BE2C (cell line): ENCODE measurements around the gene CPNE4.

Source experiments
- DNase-seq: peaks from one replicate; pipeline ENCODE4 v3.0.0-alpha.2; 2020
- H3K27me3 ChIP-seq: fragments of 250-450 bp; sonication (Bioruptor Pico); 2 replicates; pipeline ENCODE4 v1.5.1; 2020; ENCODE audit warnings: mild to moderate bottlenecking
- H3K36me3 ChIP-seq: fragments of 250-450 bp; sonication (Bioruptor Pico); 2 replicates; pipeline ENCODE4 v1.5.1; 2020; ENCODE audit warnings: mild to moderate bottlenecking
- H3K4me1 ChIP-seq: fragments of 250-450 bp; sonication (Bioruptor Pico); 2 replicates; pipeline ENCODE4 v1.5.1; 2020
- H3K4me3 ChIP-seq: 2 replicates; pipeline ENCODE4 v1.5.1; 2011; ENCODE audit warnings: low read depth, low read length
- H3K9me3 ChIP-seq: fragments of 250-450 bp; sonication (Bioruptor Pico); 2 replicates; pipeline ENCODE4 v1.5.1; 2020
- CTCF ChIP-seq: IDR thresholded peaks from 2 replicates; pipeline ENCODE4 v1.5.1; 2012; ENCODE audit warnings: mild to moderate bottlenecking, low read depth, low read length

CPNE4 gene

GRCh38 chr3:131835906-131836305 lies 198.9 kb downstream of the CPNE4 start:
- Histone ChIP-seq H3K9me3 (no peaks in the 10 kb centered on the region), H3K4me1 (no peaks in the 10 kb centered on the region), H3K27me3 (no peaks in the 10 kb centered on the region), H3K36me3 (no peaks in the 10 kb centered on the region), H3K4me3 (no peak overlapping the region)
- no peak for TF ChIP-seq CTCF
- DNase-seq, result no peak

GRCh38 chr3:131831608-131832007 lies 203.2 kb downstream of the CPNE4 start:
- Histone ChIP-seq H3K4me3 (no peak overlapping the region), H3K9me3 (no peaks in the 10 kb centered on the region), H3K27me3 (no peaks in the 10 kb centered on the region), H3K4me1 (no peaks in the 10 kb centered on the region), H3K36me3 (no peaks in the 10 kb centered on the region)
- no peak for DNase-seq
- TF ChIP-seq CTCF, result no peak

- Histone ChIP-seq H3K27me3 (no peaks in the 10 kb centered on the region), H3K4me1 (no peaks in the 10 kb centered on the region), H3K9me3 (no peaks in the 10 kb centered on the region), H3K36me3 (no peaks in the 10 kb centered on the region), H3K4me3 (no peak overlapping the region)
- no peak for TF ChIP-seq CTCF
- no peak for DNase-seq
Observed at GRCh38 chr3:131821191-131821762, 213.5 kb downstream of the CPNE4 start.

- no peak overlapping the region for H3K4me3 ChIP-seq
- TF ChIP-seq CTCF, result no peak
- H3K27me3 ChIP-seq, result no peaks in the 10 kb centered on the region
- H3K36me3 ChIP-seq, result no peaks in the 10 kb centered on the region
- H3K4me1 ChIP-seq, result no peaks in the 10 kb centered on the region
- no peak for DNase-seq
- H3K9me3 ChIP-seq, result no peaks in the 10 kb centered on the region
Observed at GRCh38 chr3:131819381-131820055, 215.3 kb downstream of the CPNE4 start.

GRCh38 chr3:131812433-131812832 lies 222.4 kb downstream of the CPNE4 start:
- Histone ChIP-seq H3K4me1 (peaks cover 3% of the 10 kb centered on the region), H3K36me3 (no peaks in the 10 kb centered on the region), H3K9me3 (no peaks in the 10 kb centered on the region), H3K4me3 (no peak overlapping the region), H3K27me3 (no peaks in the 10 kb centered on the region)
- TF ChIP-seq CTCF, result no peak
- DNase-seq, result no peak

- DNase-seq, result no peak
- no peak overlapping the region for H3K4me3 ChIP-seq
- H3K4me1 ChIP-seq, result peaks cover 3% of the 10 kb centered on the region
- no peak for TF ChIP-seq CTCF
- H3K9me3 ChIP-seq, result no peaks in the 10 kb centered on the region
- no peaks in the 10 kb centered on the region for H3K27me3 ChIP-seq
- H3K36me3 ChIP-seq, result no peaks in the 10 kb centered on the region
Observed at GRCh38 chr3:131811481-131811880, 223.3 kb downstream of the CPNE4 start.
